ENCODE results near the gene PLEKHO1.

DNA sequence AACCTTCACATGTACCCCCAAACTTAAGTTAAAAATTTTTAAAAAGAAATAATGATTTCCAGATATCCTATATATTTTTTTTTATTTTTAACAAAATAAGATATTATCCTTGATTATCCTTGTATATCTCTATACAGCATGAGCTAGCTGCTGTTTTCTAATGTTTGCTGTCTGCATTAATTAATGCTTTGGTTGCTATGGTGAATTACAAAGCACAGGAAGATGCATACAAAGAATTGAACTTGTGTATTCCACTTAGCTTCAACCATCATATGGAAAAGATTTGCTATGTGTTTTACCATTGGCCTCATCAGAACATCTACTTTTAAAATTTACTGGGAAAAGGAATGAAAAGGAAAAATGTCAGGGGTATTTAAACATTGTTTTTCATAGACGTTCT is 46.7 kb upstream of the PLEKHO1 start:
- TF ChIP-seq, protein P1, sequence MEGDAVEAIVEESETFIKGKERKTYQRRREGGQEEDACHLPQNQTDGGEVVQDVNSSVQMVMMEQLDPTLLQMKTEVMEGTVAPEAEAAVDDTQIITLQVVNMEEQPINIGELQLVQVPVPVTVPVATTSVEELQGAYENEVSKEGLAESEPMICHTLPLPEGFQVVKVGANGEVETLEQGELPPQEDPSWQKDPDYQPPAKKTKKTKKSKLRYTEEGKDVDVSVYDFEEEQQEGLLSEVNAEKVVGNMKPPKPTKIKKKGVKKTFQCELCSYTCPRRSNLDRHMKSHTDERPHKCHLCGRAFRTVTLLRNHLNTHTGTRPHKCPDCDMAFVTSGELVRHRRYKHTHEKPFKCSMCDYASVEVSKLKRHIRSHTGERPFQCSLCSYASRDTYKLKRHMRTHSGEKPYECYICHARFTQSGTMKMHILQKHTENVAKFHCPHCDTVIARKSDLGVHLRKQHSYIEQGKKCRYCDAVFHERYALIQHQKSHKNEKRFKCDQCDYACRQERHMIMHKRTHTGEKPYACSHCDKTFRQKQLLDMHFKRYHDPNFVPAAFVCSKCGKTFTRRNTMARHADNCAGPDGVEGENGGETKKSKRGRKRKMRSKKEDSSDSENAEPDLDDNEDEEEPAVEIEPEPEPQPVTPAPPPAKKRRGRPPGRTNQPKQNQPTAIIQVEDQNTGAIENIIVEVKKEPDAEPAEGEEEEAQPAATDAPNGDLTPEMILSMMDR (IDR thresholded peaks at IDR 0.05; ENCODE audit: low read depth, low read length, poor library complexity, severe bottlenecking) = no peak
- no peak for TF ChIP-seq EZH2phosphoT487 (IDR thresholded peaks at IDR 0.05; ENCODE audit: borderline replicate concordance, low read length)
